SK-N-SH treated with all-trans-retinoic acid at 6 μM for 48 hours (cell line): Measurements from ENCODE around the gene GMNN.
A peak's percentile ranks its signal among the peaks of the same experiment; 100 is the strongest.

Source experiments
- ATAC-seq: fragments of 200-7000 bp; cut with Tn5 transposase; 3 replicates; pipeline ENCODE4 v1.9.1; 2020; ENCODE audit warnings: mild to moderate bottlenecking, moderate library complexity
- BACH2 ChIP-seq: fragments of 250-450 bp; sonication (Bioruptor Pico); IDR thresholded peaks from 2 replicates; pipeline ENCODE4 v1.9.0; 2021; ENCODE audit warnings: mild to moderate bottlenecking, borderline replicate concordance
- CREB5 ChIP-seq: fragments of 250-450 bp; sonication (Bioruptor Pico); IDR thresholded peaks from 2 replicates; pipeline ENCODE4 v1.5.1; 2020; ENCODE audit warnings: low read depth, mild to moderate bottlenecking, moderate library complexity
- CSDC2 ChIP-seq: fragments of 250-450 bp; sonication (Bioruptor Pico); IDR thresholded peaks from 2 replicates; pipeline ENCODE4 v1.5.0; 2020; ENCODE audit warnings: mild to moderate bottlenecking, moderate library complexity
- ESRRG ChIP-seq: fragments of 250-450 bp; sonication (Bioruptor Pico); IDR thresholded peaks from 2 replicates; pipeline ENCODE4 v1.6.1; 2021; ENCODE audit warnings: mild to moderate bottlenecking
- GLIS3 ChIP-seq: fragments of 250-450 bp; sonication (Bioruptor Pico); IDR thresholded peaks from 2 replicates; pipeline ENCODE4 v1.5.0; 2020; ENCODE audit warnings: mild to moderate bottlenecking, moderate library complexity
- ISL1 ChIP-seq: fragments of 250-450 bp; sonication (Bioruptor Pico); IDR thresholded peaks from 2 replicates; pipeline ENCODE4 v2.1.2; 2022; ENCODE audit warnings: mild to moderate bottlenecking, moderate library complexity
- OSR1 ChIP-seq: fragments of 250-450 bp; sonication (Bioruptor Pico); IDR thresholded peaks from 2 replicates; pipeline ENCODE4 v1.8.0; 2022; ENCODE audit warnings: moderate library complexity, mild to moderate bottlenecking, inconsistent platforms
- PATZ1 ChIP-seq: fragments of 250-450 bp; sonication (Bioruptor Pico); IDR thresholded peaks from 2 replicates; pipeline ENCODE4 v1.8.0; 2020; ENCODE audit warnings: mild to moderate bottlenecking, moderate library complexity, borderline replicate concordance
- POU6F1 ChIP-seq: fragments of 250-450 bp; sonication (Bioruptor Pico); IDR thresholded peaks from 2 replicates; pipeline ENCODE4 v1.8.0; 2021; ENCODE audit warnings: low read depth, mild to moderate bottlenecking, moderate library complexity, borderline replicate concordance
- PPARA ChIP-seq: fragments of 250-450 bp; sonication (Bioruptor Pico); IDR thresholded peaks from 2 replicates; pipeline ENCODE4 v1.5.0; 2020; ENCODE audit warnings: mild to moderate bottlenecking, borderline replicate concordance
- RARB ChIP-seq: fragments of 250-450 bp; sonication (Bioruptor Pico); IDR thresholded peaks from 2 replicates; pipeline ENCODE4 v1.8.0; 2021; ENCODE audit warnings: mild to moderate bottlenecking, moderate library complexity
- TCF4 ChIP-seq: fragments of 250-450 bp; sonication (Bioruptor Pico); IDR thresholded peaks from 2 replicates; pipeline ENCODE4 v1.8.0; 2021; ENCODE audit warnings: mild to moderate bottlenecking, moderate library complexity, borderline replicate concordance
- TOX ChIP-seq: fragments of 250-450 bp; sonication (Bioruptor Pico); IDR thresholded peaks from 2 replicates; pipeline ENCODE4 v1.8.0; 2021; ENCODE audit warnings: mild to moderate bottlenecking, moderate library complexity, borderline replicate concordance
- TSHZ2 ChIP-seq: fragments of 250-450 bp; sonication (Bioruptor Pico); IDR thresholded peaks from 2 replicates; pipeline ENCODE4 v1.5.0; 2020; ENCODE audit warnings: mild to moderate bottlenecking, moderate library complexity
- ZC3H10 ChIP-seq: fragments of 250-450 bp; sonication (Bioruptor Pico); IDR thresholded peaks from 2 replicates; pipeline ENCODE4 v1.5.1; 2021; ENCODE audit warnings: mild to moderate bottlenecking, moderate library complexity
- ZFP30 ChIP-seq: fragments of 450-650 bp; formaldehyde crosslinking; IDR thresholded peaks from 2 replicates; pipeline ENCODE4 v1.5.0; 2022; ENCODE audit warnings: mild to moderate bottlenecking, moderate library complexity
- ZNF70 ChIP-seq: fragments of 450-650 bp; formaldehyde crosslinking; IDR thresholded peaks from 2 replicates; pipeline ENCODE4 v1.5.0; 2020; ENCODE audit warnings: mild to moderate bottlenecking, moderate library complexity
- ZNF8 ChIP-seq: fragments of 450-650 bp; formaldehyde crosslinking; IDR thresholded peaks from 2 replicates; pipeline ENCODE4 v1.5.0; 2020; ENCODE audit warnings: mild to moderate bottlenecking, moderate library complexity

Gene GMNN

GRCh38 chr6:24824142-24824938 lies 49.6 kb downstream of the GMNN start:
- no peak for ATAC-seq
- no peak for TF ChIP-seq ZC3H10
- no peak for TF ChIP-seq ZNF70 (CRISPR knock-in tag)
- peak; percentile 62 for TF ChIP-seq ISL1 (CRISPR knock-in tag)
- TF ChIP-seq TOX (CRISPR knock-in tag), result no peak
- TF ChIP-seq ESRRG (CRISPR knock-in tag), result no peak
- TF ChIP-seq PATZ1, result no peak

GRCh38 chr6:24825130-24825630 lies 50.4 kb downstream of the GMNN start:
- TF ChIP-seq ZC3H10, result no peak
- TF ChIP-seq POU6F1, result no peak
- TF ChIP-seq ZFP30 (CRISPR knock-in tag), result no peak
- TF ChIP-seq CSDC2, result no peak
- TF ChIP-seq TCF4 (CRISPR knock-in tag), result no peak
- no peak for TF ChIP-seq PPARA
- TF ChIP-seq CREB5 (CRISPR knock-in tag), result no peak
- no peak for TF ChIP-seq TSHZ2
- no peak for TF ChIP-seq BACH2 (CRISPR knock-in tag)
- no peak for TF ChIP-seq GLIS3 (CRISPR knock-in tag)
- TF ChIP-seq RARB (CRISPR knock-in tag), result no peak
- ATAC-seq, result no peak

- ATAC-seq, result peak; percentile 86
- TF ChIP-seq ESRRG (CRISPR knock-in tag), result no peak
- no peak for TF ChIP-seq ISL1 (CRISPR knock-in tag)
- no peak for TF ChIP-seq GLIS3 (CRISPR knock-in tag)
- TF ChIP-seq TOX (CRISPR knock-in tag), result no peak
- TF ChIP-seq OSR1 (CRISPR knock-in tag), result no peak
- TF ChIP-seq PPARA, result no peak
- TF ChIP-seq POU6F1, result no peak
- TF ChIP-seq CREB5 (CRISPR knock-in tag), result no peak
- no peak for TF ChIP-seq ZC3H10
- TF ChIP-seq ZNF8 (CRISPR knock-in tag), result no peak
- TF ChIP-seq ZNF70 (CRISPR knock-in tag), result no peak
- no peak for TF ChIP-seq RARB (CRISPR knock-in tag)
- no peak for TF ChIP-seq TSHZ2
- TF ChIP-seq BACH2 (CRISPR knock-in tag), result no peak
Measured at GRCh38 chr6:24827162-24827561, 52.4 kb downstream of the GMNN start.
